Measurements from ENCODE around the gene RABEP2. TPM values are rescaled to one million over a fixed set of nuclear protein-coding genes. Genes with fewer than 3 reads are reported as not detected.

The RABEP2 gene
- total RNA-seq, 1 donor from 2014 or later = 18.8 TPM

DNA sequence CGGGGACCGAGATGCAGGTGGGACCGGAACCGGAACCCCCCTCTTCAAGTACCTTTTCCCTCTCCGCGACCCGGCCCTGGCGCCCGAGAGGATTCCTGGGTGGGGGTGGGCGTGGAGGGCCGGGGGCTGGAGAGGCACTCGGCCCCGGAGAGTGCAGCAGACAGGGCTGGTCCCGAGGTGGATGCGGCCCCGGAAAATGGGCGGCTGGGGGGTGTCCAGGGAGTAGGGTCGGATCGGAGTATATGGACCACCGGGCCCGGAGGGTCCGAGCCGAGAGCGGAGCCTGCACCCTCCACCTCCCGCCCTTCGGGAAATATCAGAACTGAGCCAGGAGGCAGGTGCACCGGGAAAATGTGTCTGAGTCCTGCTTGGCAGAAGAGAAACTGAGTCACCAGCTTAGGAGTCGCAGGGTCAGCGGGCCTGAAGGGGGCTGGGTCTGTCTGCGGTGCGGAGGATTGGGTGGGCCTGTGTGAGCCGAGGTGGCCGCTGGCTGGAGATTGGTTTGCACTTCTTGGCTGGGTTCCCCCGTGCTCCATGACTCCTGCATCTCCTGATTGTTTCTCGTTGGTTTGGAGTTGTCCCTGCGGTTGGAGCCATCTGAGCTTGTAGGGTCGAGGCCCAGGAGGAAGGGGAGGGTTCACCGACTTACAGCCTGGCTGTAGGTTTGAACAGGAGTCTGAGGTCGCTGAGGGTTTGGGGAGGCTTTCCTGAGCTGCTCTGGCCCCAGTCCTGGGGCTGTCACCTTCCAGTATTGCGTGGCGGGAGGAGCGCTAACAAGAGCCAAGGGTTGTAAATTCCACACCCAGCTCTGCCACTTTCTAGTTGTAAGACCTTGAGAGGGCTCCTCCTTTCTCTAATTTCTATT is 60.9 kb downstream of the RABEP2 start:
- TF ChIP-seq CTCF (IDR thresholded peaks at IDR 0.05) = no peak
- ATAC-seq = peak in 1 of 2 donors; percentile 35
- DNase-seq = no peak

DNA sequence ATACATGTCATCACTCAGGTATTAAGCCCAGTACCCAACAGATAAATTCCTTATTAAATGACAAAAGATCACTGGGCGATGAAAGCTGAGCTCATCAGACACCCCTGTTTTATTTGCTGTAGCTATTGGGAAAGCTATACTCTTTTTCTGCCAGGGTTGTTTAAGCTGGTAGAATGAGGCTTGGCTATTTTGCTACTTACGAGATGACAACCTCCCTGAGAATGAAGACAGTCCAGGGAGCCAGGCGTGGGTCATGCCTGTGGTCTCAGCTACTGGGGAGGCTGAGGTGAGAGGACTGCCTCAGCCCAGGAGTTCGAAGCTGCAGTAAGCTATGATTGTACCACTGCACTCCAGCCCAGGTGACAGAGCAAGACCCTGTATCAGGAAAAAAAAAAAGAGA is 65.7 kb downstream of the RABEP2 start:
- H3K27ac ChIP-seq = no peak overlapping the region
- H3K4me3 ChIP-seq = no peak overlapping the region
- no peaks in the 10 kb centered on the region for H3K9me3 ChIP-seq
- TF ChIP-seq CTCF (IDR thresholded peaks at IDR 0.05) = no peak
- H3K27me3 ChIP-seq (ENCODE audit: low read depth) = no peaks in the 10 kb centered on the region
- DNase-seq (no peak), ATAC-seq (no peak)
- no peaks in the 10 kb centered on the region for H3K36me3 ChIP-seq
- intact Hi-C loops (cut with DNase I) = no loop called here
- peaks cover 13% of the 10 kb centered on the region for H3K4me1 ChIP-seq

More for the DNA sequence above, 60.9 kb downstream of the RABEP2 start:
- Histone ChIP-seq H3K9me3 (no peaks in the 10 kb centered on the region), H3K27me3 (ENCODE audit: low read depth) (no peaks in the 10 kb centered on the region), H3K27ac (peak overlapping the region; percentile 93), H3K4me3 (peak overlapping the region; percentile 88), H3K36me3 (peaks cover 25% of the 10 kb centered on the region), H3K4me1 (peaks cover 23% of the 10 kb centered on the region)
- intact Hi-C loops (cut with DNase I) = no loop called here

DNA sequence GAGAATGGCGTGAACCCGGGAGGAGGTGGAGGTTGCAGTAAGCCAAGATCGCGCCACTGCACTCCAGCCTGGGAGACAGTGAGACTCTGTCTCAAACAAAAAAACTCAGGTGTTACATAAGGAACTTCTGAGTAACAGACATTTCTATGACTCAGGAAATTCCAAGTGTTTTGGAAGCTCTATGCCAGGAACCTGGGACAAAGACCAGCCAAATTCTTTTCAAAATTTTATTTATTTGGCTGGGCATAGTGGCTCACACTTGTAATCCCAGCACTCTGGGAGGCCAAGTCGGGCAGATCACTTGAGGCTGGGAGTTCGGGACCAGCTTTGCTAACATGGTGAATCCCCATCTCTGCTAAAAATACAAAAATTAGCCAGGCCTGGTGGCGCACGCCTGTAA is 66.6 kb downstream of the RABEP2 start:
- TF ChIP-seq CTCF (IDR thresholded peaks at IDR 0.05) = no peak
- intact Hi-C loops (cut with DNase I) = no loop called here
- no peaks in the 10 kb centered on the region for H3K9me3 ChIP-seq
- no peaks in the 10 kb centered on the region for H3K36me3 ChIP-seq
- ATAC-seq = no peak
- no peak overlapping the region for H3K27ac ChIP-seq
- H3K4me3 ChIP-seq = no peak overlapping the region
- no peaks in the 10 kb centered on the region for H3K27me3 ChIP-seq (ENCODE audit: low read depth)
- peaks cover 10% of the 10 kb centered on the region for H3K4me1 ChIP-seq
- no peak for DNase-seq

Other genes starting within 250 kb of the RABEP2 start
- gene EIF3C, start 213.8 kb downstream of the RABEP2 start, total RNA-seq = 484 TPM
- 5.5 TPM for gene NPIPB9, start 173.5 kb downstream of the RABEP2 start, total RNA-seq
- 145 TPM for gene ATXN2L, start 102.2 kb downstream of the RABEP2 start, total RNA-seq
- gene TUFM, start 78.9 kb downstream of the RABEP2 start, total RNA-seq = 112 TPM
- 49.0 TPM for gene SH2B1, start 61.4 kb downstream of the RABEP2 start, total RNA-seq
- 0.38 TPM for gene ATP2A1, start 46.8 kb downstream of the RABEP2 start, total RNA-seq
- gene CD19, start 6.7 kb upstream of the RABEP2 start, total RNA-seq = 0.21 TPM
- 38.4 TPM for gene NFATC2IP, start 25.7 kb upstream of the RABEP2 start, total RNA-seq
- 77.5 TPM for gene SPNS1, start 49.5 kb upstream of the RABEP2 start, total RNA-seq
- gene LAT, start 59.8 kb upstream of the RABEP2 start, total RNA-seq = 17.8 TPM